HL-60 (cell line): ENCODE measurements around the gene RELB.

Source experiments
- CTCF ChIP-seq: IDR thresholded peaks from one replicate; pipeline ENCODE4 v1.5.1; 2011; ENCODE audit warnings: low read length, control low read depth, inconsistent platforms; ENCODE audit not compliant: insufficient read depth
- GABPA ChIP-seq: IDR thresholded peaks from 2 replicates; pipeline ENCODE4 v1.6.1; 2012; ENCODE audit warnings: low read depth
- POLR2AphosphoS5 ChIP-seq: IDR thresholded peaks from 2 replicates; pipeline ENCODE4 v1.6.1; 2012; ENCODE audit warnings: low read depth
- SPI1 ChIP-seq: IDR thresholded peaks from 2 replicates; pipeline ENCODE4 v1.6.1; 2012; ENCODE audit warnings: low read depth, mild to moderate bottlenecking, borderline replicate concordance
- TF ChIP-seq, protein P1 (sequence below): IDR thresholded peaks from 2 replicates; pipeline ENCODE4 v1.6.1; 2012; ENCODE audit warnings: low read depth; ENCODE audit not compliant: insufficient replicate concordance

DNA sequence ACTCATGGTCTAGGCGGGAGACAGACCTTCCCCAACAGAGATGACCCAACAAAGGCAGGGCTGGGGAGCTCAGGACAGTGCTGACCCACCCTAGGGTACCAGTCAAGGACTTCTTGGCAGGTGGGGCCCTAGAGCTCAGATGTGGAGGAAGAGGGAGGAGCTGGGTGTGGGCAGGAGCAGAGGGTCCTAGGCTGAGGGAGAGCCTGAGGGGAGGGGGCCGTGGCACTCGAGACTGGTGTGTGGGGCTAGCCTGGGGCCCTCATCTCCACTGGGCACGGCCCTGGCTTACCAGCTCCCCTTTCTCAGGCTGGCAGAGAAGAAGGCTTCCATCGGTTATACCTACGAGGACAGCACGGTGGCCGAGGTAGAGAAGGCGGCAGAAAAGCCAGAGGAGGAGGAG lies 56.2 kb downstream of the RELB start:
- no peak for TF ChIP-seq CTCF
- no peak for TF ChIP-seq GABPA
- TF ChIP-seq, protein P1, sequence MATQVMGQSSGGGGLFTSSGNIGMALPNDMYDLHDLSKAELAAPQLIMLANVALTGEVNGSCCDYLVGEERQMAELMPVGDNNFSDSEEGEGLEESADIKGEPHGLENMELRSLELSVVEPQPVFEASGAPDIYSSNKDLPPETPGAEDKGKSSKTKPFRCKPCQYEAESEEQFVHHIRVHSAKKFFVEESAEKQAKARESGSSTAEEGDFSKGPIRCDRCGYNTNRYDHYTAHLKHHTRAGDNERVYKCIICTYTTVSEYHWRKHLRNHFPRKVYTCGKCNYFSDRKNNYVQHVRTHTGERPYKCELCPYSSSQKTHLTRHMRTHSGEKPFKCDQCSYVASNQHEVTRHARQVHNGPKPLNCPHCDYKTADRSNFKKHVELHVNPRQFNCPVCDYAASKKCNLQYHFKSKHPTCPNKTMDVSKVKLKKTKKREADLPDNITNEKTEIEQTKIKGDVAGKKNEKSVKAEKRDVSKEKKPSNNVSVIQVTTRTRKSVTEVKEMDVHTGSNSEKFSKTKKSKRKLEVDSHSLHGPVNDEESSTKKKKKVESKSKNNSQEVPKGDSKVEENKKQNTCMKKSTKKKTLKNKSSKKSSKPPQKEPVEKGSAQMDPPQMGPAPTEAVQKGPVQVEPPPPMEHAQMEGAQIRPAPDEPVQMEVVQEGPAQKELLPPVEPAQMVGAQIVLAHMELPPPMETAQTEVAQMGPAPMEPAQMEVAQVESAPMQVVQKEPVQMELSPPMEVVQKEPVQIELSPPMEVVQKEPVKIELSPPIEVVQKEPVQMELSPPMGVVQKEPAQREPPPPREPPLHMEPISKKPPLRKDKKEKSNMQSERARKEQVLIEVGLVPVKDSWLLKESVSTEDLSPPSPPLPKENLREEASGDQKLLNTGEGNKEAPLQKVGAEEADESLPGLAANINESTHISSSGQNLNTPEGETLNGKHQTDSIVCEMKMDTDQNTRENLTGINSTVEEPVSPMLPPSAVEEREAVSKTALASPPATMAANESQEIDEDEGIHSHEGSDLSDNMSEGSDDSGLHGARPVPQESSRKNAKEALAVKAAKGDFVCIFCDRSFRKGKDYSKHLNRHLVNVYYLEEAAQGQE: no peak
- TF ChIP-seq POLR2AphosphoS5: no peak
- no peak for TF ChIP-seq SPI1
